HepG2 (cell line): ENCODE measurements around the gene LRRC28. TPM values are rescaled to one million over a fixed set of nuclear protein-coding genes. Genes with fewer than 3 reads are reported as not detected.
A peak's percentile ranks its signal among the peaks of the same experiment; 100 is the strongest.

ENCODE experiments used
- ATAC-seq: fragments of 200-7000 bp; cut with Tn5 transposase; 3 replicates; pipeline ENCODE4 v1.9.1; 2020; ENCODE audit warnings: mild to moderate bottlenecking, moderate library complexity
- BruUV-seq: library from RNA; stranded (reverse); fragments of 400-500 nt; replicated peaks from 2 replicates; lab custom pipeline; 2021; lab: Mats Ljungman, UMichigan
- CTCF ChIA-PET: fragments of 300-600 bp; formaldehyde crosslinking; extraction: SDS; loops from one replicate; lab custom pipeline; 2021; ENCODE audit warnings: low total read pairs, inconsistent platforms, low intra/inter-chr PET ratio; lab: Yijun Ruan, JAX
- POLR2A ChIA-PET: fragments of 350-600 bp; sonication (Branson Sonifier 250); formaldehyde crosslinking; loops from one replicate; lab custom pipeline; 2020; ENCODE audit warnings: antibody characterized with exemption, inconsistent platforms; lab: Yijun Ruan, JAX
- DNase-seq: peaks from one replicate; pipeline ENCODE4 v3.0.0-alpha.2; 2015; ENCODE audit warnings: low spot score
- FAIRE-seq: peaks from 3 replicates; lab custom pipeline; 2011; peaks lifted over from hg19 to GRCh38; lab: Jason Lieb, UNC
- H2AFZ ChIP-seq: one replicate; pipeline ENCODE4 v1.6.1; 2011; ENCODE audit warnings: low read length, inconsistent platforms
- H3K27ac ChIP-seq: fragments of 300-600 bp; 3 replicates; pipeline ENCODE4 v1.8.0; 2011; ENCODE audit warnings: mixed run types, mild to moderate bottlenecking, mixed read lengths, low read length, inconsistent platforms; ENCODE audit not compliant: insufficient read depth; ENCODE audit errors: extremely low read length
- H3K27me3 ChIP-seq, 2 experiments: fragments of 200-600 bp in 1 of 2; 2 replicates in 1 of 2; 3 replicates in 1 of 2; pipeline versions ENCODE4 v1.6.0 to v1.8.0; 2011; ENCODE audit warnings: low read length in 2 of 2, mild to moderate bottlenecking in 2 of 2, moderate library complexity in 2 of 2, inconsistent platforms in 1 of 2; ENCODE audit not compliant: insufficient read depth in 2 of 2, control insufficient read depth in 1 of 2
- H3K36me3 ChIP-seq, 2 experiments: fragments of 200-600 bp in 1 of 2; replicated peaks in 1 of 2; 2 replicates in 1 of 2; 3 replicates in 1 of 2; pipeline versions ENCODE4 v1.5.1 to v1.8.0; 2011; ENCODE audit warnings: low read length in 2 of 2, inconsistent platforms in 1 of 2; ENCODE audit not compliant: insufficient read depth in 2 of 2, control insufficient read depth in 1 of 2
- H3K4me1 ChIP-seq: 2 replicates; pipeline ENCODE4 v1.5.1; 2012; ENCODE audit warnings: low read length, inconsistent platforms; ENCODE audit not compliant: insufficient read depth
- H3K4me2 ChIP-seq: 2 replicates; pipeline ENCODE4 v1.6.0; 2011; ENCODE audit warnings: low read depth, low read length, inconsistent platforms
- H3K4me3 ChIP-seq, 3 experiments: fragments of 200-600 bp in 1 of 3; sonication (generic), shearing (Covaris generic) in 1 of 3; replicated peaks in 1 of 3; 2 replicates each; pipeline ENCODE4 v1.5.1; 2011 to 2016; ENCODE audit warnings: low read length in 3 of 3, inconsistent platforms in 2 of 3, low read depth in 2 of 3, mild to moderate bottlenecking in 2 of 3, control low read depth in 1 of 3, mixed read lengths in 1 of 3; ENCODE audit not compliant: insufficient read depth in 1 of 3
- H3K79me2 ChIP-seq: one replicate; pipeline ENCODE4 v1.6.1; 2011; ENCODE audit warnings: low read length, inconsistent platforms; ENCODE audit not compliant: insufficient read depth
- H3K9ac ChIP-seq: 2 replicates; pipeline ENCODE4 v1.6.0; 2011; ENCODE audit warnings: mild to moderate bottlenecking, low read depth, low read length, inconsistent platforms; ENCODE audit not compliant: insufficient read depth
- H3K9me3 ChIP-seq: 2 replicates; pipeline ENCODE4 v1.5.1; 2012; ENCODE audit warnings: mild to moderate bottlenecking, low read length
- H4K20me1 ChIP-seq: 2 replicates; pipeline ENCODE4 v1.6.0; 2011; ENCODE audit warnings: inconsistent platforms, mild to moderate bottlenecking, low read length, moderate library complexity; ENCODE audit not compliant: insufficient read depth
- FOXM1 ChIP-seq: sonication (generic); formaldehyde crosslinking; IDR thresholded peaks from 2 replicates; pipeline ENCODE4 v1.5.0; 2020; ENCODE audit warnings: missing genetic modification reagents
- GATAD2A ChIP-seq: IDR thresholded peaks from 2 replicates; pipeline ENCODE4 v1.6.1; 2016
- MAFK ChIP-seq, 2 experiments: IDR thresholded peaks in 1 of 2; conservative IDR thresholded peaks in 1 of 2; 2 replicates each; pipeline ENCODE4 v1.6.1; 2011; ENCODE audit warnings: improper control_type of control experiment in 2 of 2, low read length in 2 of 2
- NFE2L2 ChIP-seq: fragments of 150-350 bp; IDR thresholded peaks from 2 replicates; pipeline ENCODE4 v1.6.1; 2014; ENCODE audit warnings: low read length
- ZNF546 ChIP-seq: sonication (generic); formaldehyde crosslinking; conservative IDR thresholded peaks from 2 replicates; pipeline ENCODE4 v1.8.1; 2023; ENCODE audit warnings: mild to moderate bottlenecking, missing genetic modification reagents
- ZNF547 ChIP-seq: sonication (generic); formaldehyde crosslinking; IDR thresholded peaks from 2 replicates; pipeline ENCODE4 v1.5.1; 2020; ENCODE audit warnings: mild to moderate bottlenecking, missing genetic modification reagents
- ZNF562 ChIP-seq: sonication (generic); formaldehyde crosslinking; IDR thresholded peaks from 2 replicates; pipeline ENCODE4 v1.8.0; 2022; ENCODE audit warnings: missing genetic modification reagents, borderline replicate concordance
- ZNF616 ChIP-seq: sonication (generic); formaldehyde crosslinking; IDR thresholded peaks from 2 replicates; pipeline ENCODE4 v1.5.0; 2020; ENCODE audit warnings: low read depth, mild to moderate bottlenecking, missing genetic modification reagents
- WGBS: methylation state at CpG from one replicate; pipeline ENCODE4 v1.1.6; 2017; ENCODE audit warnings: low lambda C conversion rate; 5-methylcytosine and 5-hydroxymethylcytosine counted together
- in situ Hi-C: cut with HindIII; loops from 2 replicates; pipeline ENCODE4 v1.10.0; 2017; ENCODE audit warnings: low pct_unique_long_range_greater_than_20kb; ENCODE audit not compliant: extremely low pct_ligation_motif_present
- intact Hi-C: fragments of 100-400 bp; cut with micrococcal nuclease; formaldehyde crosslinking; loops from one replicate; pipeline ENCODE4 v1.10.0; 2022; ENCODE audit not compliant: unreplicated experiment
- polyA plus RNA-seq, 8 experiments: library from polyadenylated mRNA; depleted of rRNA in 3 of 8; stranded (reverse) in 7 of 8; unstranded in 1 of 8; fragments of >200 nt; fragmentation: Illumina TruSeq in 4 of 8; extraction: Trizol in 4 of 8; gene quantifications; 2 replicates each; pipeline versions ENCODE4 v1.2.1 to v1.2.3, GENCODE V29; 2011 to 2016; ENCODE audit warnings: low read depth in 4 of 8, missing spikeins in 1 of 8, mixed read lengths in 1 of 8; ENCODE audit not compliant: insufficient read depth in 1 of 8
- total RNA-seq, 5 experiments: library from RNA; depleted of rRNA; stranded (reverse); fragments of >200 nt; fragmentation: Illumina TruSeq; extraction: Trizol; gene quantifications; 2 replicates each; pipeline ENCODE4 v1.2.3, GENCODE V29; 2016; ENCODE audit warnings: low read depth in 1 of 5
- TF ChIP-seq, protein P1 (sequence below): sonication (generic); formaldehyde crosslinking; IDR thresholded peaks from 2 replicates; pipeline ENCODE4 v1.8.0; 2022; ENCODE audit warnings: mild to moderate bottlenecking, missing genetic modification reagents; ENCODE audit not compliant: insufficient replicate concordance
- TF ChIP-seq, protein P2 (sequence below): sonication (generic); formaldehyde crosslinking; IDR thresholded peaks from 2 replicates; pipeline ENCODE4 v1.4.0; 2020; ENCODE audit warnings: missing genetic modification reagents, low read depth, mild to moderate bottlenecking, borderline replicate concordance
- TF ChIP-seq, protein P3 (sequence below): sonication (generic); formaldehyde crosslinking; IDR thresholded peaks from 2 replicates; pipeline ENCODE4 v1.4.0; 2020; ENCODE audit warnings: missing genetic modification reagents, borderline replicate concordance
- TF ChIP-seq, protein P4 (sequence below): sonication (generic); formaldehyde crosslinking; IDR thresholded peaks from 2 replicates; pipeline ENCODE4 v1.8.0; 2022; ENCODE audit warnings: low read depth, missing genetic modification reagents

Gene LRRC28
- total and polyA plus RNA-seq, 2 of the 13 experiments (the other 11 are each of a cell fraction or from before 2014, with no cell fraction given), result 17.5 to 21.3 TPM

DNA sequence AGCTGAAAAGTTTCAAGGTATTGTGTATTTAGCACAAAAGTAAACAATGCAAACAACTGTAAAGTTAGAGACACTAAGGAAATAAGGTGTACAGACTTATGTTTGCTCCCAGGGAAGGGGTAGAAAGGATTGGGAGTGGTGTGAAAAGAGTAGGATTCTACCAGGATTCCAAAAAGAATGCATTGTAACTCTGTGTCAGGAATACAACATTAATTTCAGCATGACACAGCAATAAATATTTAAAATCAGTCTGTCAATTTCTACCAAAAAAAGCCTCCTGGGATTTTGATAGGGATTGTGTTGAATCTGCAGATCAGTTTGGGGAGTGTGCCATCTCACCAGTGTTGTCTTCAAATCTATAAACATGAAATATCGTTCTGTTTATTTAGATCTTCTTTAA lies 73.4 kb downstream of the LRRC28 start:
- Histone ChIP-seq H3K36me3 (no peaks in the 10 kb centered on the region), H2AFZ (no peak overlapping the region), H3K9ac (no peak overlapping the region), H4K20me1 (no peaks in the 10 kb centered on the region)
- 0 out of 2 replicates have a peak, but pooled peaks have one; percentile 14 for TF ChIP-seq GATAD2A (CRISPR knock-in tag)
- TF ChIP-seq, protein P1, sequence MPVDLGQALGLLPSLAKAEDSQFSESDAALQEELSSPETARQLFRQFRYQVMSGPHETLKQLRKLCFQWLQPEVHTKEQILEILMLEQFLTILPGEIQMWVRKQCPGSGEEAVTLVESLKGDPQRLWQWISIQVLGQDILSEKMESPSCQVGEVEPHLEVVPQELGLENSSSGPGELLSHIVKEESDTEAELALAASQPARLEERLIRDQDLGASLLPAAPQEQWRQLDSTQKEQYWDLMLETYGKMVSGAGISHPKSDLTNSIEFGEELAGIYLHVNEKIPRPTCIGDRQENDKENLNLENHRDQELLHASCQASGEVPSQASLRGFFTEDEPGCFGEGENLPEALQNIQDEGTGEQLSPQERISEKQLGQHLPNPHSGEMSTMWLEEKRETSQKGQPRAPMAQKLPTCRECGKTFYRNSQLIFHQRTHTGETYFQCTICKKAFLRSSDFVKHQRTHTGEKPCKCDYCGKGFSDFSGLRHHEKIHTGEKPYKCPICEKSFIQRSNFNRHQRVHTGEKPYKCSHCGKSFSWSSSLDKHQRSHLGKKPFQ (CRISPR knock-in tag), result no peak
- TF ChIP-seq MAFK (conservative IDR thresholded peaks at IDR 0.05 in 1 of 2, IDR thresholded peaks at IDR 0.05 in 1 of 2; ENCODE audit: low read length in 2 of 2), result peak; percentile 13 to 32; a peak in 1 of 4 replicates
- TF ChIP-seq ZNF562 (CRISPR knock-in tag), result no peak
- peak; percentile 70 for TF ChIP-seq NFE2L2
- TF ChIP-seq, all 625 proteins: peak for 3
- no peak for ATAC-seq
- 100% methylated on average over 1 of the region's 1 CpG for WGBS
- H3K79me2 ChIP-seq, result no peaks in the 10 kb centered on the region
- peaks cover 87% of the 10 kb centered on the region for H3K4me1 ChIP-seq
- intact Hi-C loops (no loop called here), in situ Hi-C loops (no loop called here)
- H3K27ac ChIP-seq, result peak overlapping the region; percentile 0
- H3K4me3 ChIP-seq, result no peak overlapping the region
- H3K27me3 ChIP-seq, result no peaks in the 10 kb centered on the region
- BruUV-seq, result no TSS peak
- DNase-seq, result no peak
- H3K9me3 ChIP-seq, result no peaks in the 10 kb centered on the region
- CTCF ChIA-PET, result no interaction called here
- POLR2A ChIA-PET, result no interaction called here
- FAIRE-seq, result no peak
- H3K4me2 ChIP-seq, result no peak overlapping the region

DNA sequence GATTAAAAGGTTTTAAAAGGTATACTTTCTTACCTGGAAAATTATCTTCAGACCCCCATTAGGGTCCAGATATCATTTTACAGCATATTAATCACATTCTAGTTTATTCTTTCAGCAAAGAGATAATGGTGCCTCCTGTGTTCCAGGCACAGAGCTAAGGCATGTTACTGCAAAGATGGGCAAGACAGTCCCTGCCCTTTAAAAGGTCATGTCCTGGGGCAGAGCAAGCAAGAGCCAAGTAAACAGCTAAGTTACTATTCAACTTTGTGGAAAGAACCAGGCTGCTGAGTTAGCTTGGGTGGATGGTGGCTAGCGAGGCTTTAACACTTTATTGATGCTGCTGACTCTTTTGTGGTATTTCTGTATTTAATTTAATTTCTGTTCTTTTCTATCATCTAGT lies 75.0 kb downstream of the LRRC28 start:
- Histone ChIP-seq H3K79me2 (no peaks in the 10 kb centered on the region), H3K9me3 (no peaks in the 10 kb centered on the region), H3K27ac (peak overlapping the region; percentile 14), H3K36me3 (no peaks in the 10 kb centered on the region), H2AFZ (no peak overlapping the region), H3K27me3 (no peaks in the 10 kb centered on the region), H4K20me1 (no peaks in the 10 kb centered on the region), H3K4me1 (peaks cover 78% of the 10 kb centered on the region), H3K4me2 (peak overlapping the region; percentile 28), H3K4me3 (no peak overlapping the region), H3K9ac (no peak overlapping the region)
- ChIA-PET CTCF (no interaction called here), POLR2A (interaction anchor here (0.9 to 1.1 kb wide), 2 partner anchors 95 to 407 kb away, joined by 3 to 4 read pairs; partner anchors contain the start of gene LYSMD4)
- FAIRE-seq, result peak; percentile 95
- no TSS peak for BruUV-seq
- intact Hi-C loops, result no loop called here
- WGBS, result 0% methylated on average over 1 of the region's 1 CpG
- ATAC-seq, result peak; percentile 98
- DNase-seq, result peak; percentile 74
- in situ Hi-C loops, result no loop called here
- TF ChIP-seq, protein P2, sequence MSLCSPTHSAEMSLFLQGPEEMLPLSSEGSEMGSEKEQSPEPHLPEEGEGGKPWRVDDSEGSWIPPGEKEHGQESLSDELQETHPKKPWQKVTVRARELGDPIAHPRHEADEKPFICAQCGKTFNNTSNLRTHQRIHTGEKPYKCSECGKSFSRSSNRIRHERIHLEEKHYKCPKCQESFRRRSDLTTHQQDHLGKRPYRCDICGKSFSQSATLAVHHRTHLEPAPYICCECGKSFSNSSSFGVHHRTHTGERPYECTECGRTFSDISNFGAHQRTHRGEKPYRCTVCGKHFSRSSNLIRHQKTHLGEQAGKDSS (CRISPR knock-in tag), result no peak
- TF ChIP-seq ZNF547 (CRISPR knock-in tag) (no peak), ZNF546 (no peak), ZNF616 (CRISPR knock-in tag) (no peak), FOXM1 (CRISPR knock-in tag) (no peak)
- TF ChIP-seq, protein P3, sequence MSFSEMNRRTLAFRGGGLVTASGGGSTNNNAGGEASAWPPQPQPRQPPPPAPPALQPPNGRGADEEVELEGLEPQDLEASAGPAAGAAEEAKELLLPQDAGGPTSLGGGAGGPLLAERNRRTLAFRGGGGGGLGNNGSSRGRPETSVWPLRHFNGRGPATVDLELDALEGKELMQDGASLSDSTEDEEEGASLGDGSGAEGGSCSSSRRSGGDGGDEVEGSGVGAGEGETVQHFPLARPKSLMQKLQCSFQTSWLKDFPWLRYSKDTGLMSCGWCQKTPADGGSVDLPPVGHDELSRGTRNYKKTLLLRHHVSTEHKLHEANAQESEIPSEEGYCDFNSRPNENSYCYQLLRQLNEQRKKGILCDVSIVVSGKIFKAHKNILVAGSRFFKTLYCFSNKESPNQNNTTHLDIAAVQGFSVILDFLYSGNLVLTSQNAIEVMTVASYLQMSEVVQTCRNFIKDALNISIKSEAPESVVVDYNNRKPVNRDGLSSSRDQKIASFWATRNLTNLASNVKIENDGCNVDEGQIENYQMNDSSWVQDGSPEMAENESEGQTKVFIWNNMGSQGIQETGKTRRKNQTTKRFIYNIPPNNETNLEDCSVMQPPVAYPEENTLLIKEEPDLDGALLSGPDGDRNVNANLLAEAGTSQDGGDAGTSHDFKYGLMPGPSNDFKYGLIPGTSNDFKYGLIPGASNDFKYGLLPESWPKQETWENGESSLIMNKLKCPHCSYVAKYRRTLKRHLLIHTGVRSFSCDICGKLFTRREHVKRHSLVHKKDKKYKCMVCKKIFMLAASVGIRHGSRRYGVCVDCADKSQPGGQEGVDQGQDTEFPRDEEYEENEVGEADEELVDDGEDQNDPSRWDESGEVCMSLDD (CRISPR knock-in tag), result no peak
- TF ChIP-seq, protein P4, sequence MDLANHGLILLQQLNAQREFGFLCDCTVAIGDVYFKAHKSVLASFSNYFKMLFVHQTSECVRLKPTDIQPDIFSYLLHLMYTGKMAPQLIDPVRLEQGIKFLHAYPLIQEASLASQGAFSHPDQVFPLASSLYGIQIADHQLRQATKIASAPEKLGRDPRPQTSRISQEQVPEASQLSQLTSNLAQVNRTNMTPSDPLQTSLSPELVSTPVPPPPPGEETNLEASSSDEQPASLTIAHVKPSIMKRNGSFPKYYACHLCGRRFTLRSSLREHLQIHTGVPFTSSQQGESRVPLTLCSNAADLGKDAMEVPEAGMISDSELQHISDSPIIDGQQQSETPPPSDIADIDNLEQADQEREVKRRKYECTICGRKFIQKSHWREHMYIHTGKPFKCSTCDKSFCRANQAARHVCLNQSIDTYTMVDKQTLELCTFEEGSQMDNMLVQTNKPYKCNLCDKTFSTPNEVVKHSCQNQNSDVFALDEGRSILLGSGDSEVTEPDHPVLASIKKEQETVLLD, result no peak
